Kidney epithelial cell (primary cell): Measurements from ENCODE around the gene WASF2. TPM values are rescaled to one million over a fixed set of nuclear protein-coding genes. Genes with fewer than 3 reads are reported as not detected.
"Not testable (repeated sequence)": the region's sequence is repeated elsewhere in the genome, so short reads cannot be mapped to it uniquely, and the experiment has no call there.

Experiments used
- DNase-seq: peaks from one replicate; pipeline ENCODE4 v3.0.0-alpha.2; 2010; ENCODE audit warnings: low read depth
- H3K27me3 ChIP-seq: 2 replicates; pipeline ENCODE4 v1.6.0; 2011; ENCODE audit warnings: low read length; ENCODE audit not compliant: control insufficient read depth, insufficient read depth
- H3K36me3 ChIP-seq: 2 replicates; pipeline ENCODE4 v1.5.1; 2011; ENCODE audit warnings: low read length; ENCODE audit not compliant: control insufficient read depth, insufficient read depth
- H3K4me3 ChIP-seq: 2 replicates; pipeline ENCODE4 v1.5.1; 2011; ENCODE audit warnings: low read depth, mild to moderate bottlenecking, control low read depth, low read length
- CTCF ChIP-seq: IDR thresholded peaks from 2 replicates; pipeline ENCODE4 v1.5.1; 2011; ENCODE audit warnings: mild to moderate bottlenecking, moderate library complexity, low read length, control low read depth, inconsistent platforms; ENCODE audit not compliant: insufficient read depth, poor library complexity, severe bottlenecking
- total RNA-seq: library from RNA; depleted of rRNA; stranded (reverse); fragments of >200 nt; gene quantifications from 2 replicates; pipeline ENCODE4 v1.2.3, GENCODE V29; 2015

WASF2 gene
- total RNA-seq, 1 donor from 2014 or later, result 52.4 TPM

GRCh38 chr1:27409669-27410068 lies 80.3 kb downstream of the WASF2 start:
- Histone ChIP-seq H3K36me3 (peaks cover 7% of the 10 kb centered on the region), H3K27me3 (no peaks in the 10 kb centered on the region), H3K4me3 (no peak overlapping the region)
- DNase-seq, result no peak
- no peak for TF ChIP-seq CTCF

- peaks cover 7% of the 10 kb centered on the region for H3K36me3 ChIP-seq
- H3K4me3 ChIP-seq, result no peak overlapping the region
- no peak for DNase-seq
- no peaks in the 10 kb centered on the region for H3K27me3 ChIP-seq
- TF ChIP-seq CTCF, result no peak
These were observed 81.8 kb downstream of the WASF2 start for GRCh38 chr1:27408151-27408550.

GRCh38 chr1:27406791-27407190 lies 83.2 kb downstream of the WASF2 start:
- H3K4me3 ChIP-seq, H3K36me3 ChIP-seq, DNase-seq, H3K27me3 ChIP-seq: not testable (repeated sequence)

- no peak overlapping the region for H3K4me3 ChIP-seq
- H3K36me3 ChIP-seq, result peaks cover 3% of the 10 kb centered on the region
- DNase-seq, result no peak
- H3K27me3 ChIP-seq, result no peaks in the 10 kb centered on the region
- TF ChIP-seq CTCF, result no peak
These were observed 83.6 kb downstream of the WASF2 start for GRCh38 chr1:27406362-27406680.

GRCh38 chr1:27405598-27406361 lies 84.2 kb downstream of the WASF2 start:
- DNase-seq, H3K4me3 ChIP-seq, H3K27me3 ChIP-seq, H3K36me3 ChIP-seq: not testable (repeated sequence)
- peak; percentile 8 for TF ChIP-seq CTCF

GRCh38 chr1:27405074-27405473 lies 84.9 kb downstream of the WASF2 start:
- no peak for DNase-seq
- peaks cover 2% of the 10 kb centered on the region for H3K36me3 ChIP-seq
- H3K4me3 ChIP-seq, result no peak overlapping the region

More at GRCh38 chr1:27405074-27405473, 84.9 kb downstream of the WASF2 start:
- no peaks in the 10 kb centered on the region for H3K27me3 ChIP-seq
- no peak for TF ChIP-seq CTCF
